ENCODE data around the gene ZBED2. TPM values are rescaled to one million over a fixed set of nuclear protein-coding genes. Genes with fewer than 3 reads are reported as not detected.

The ZBED2 gene
- total RNA-seq, 2 experiments from 2014 or later, result 394 to 397 TPM

Other genes with a start within 250 kb of the ZBED2 start
- 10 to 100 TPM; 52.7 to 61.8 TPM for gene CD96, start 53.1 kb downstream of the ZBED2 start, total RNA-seq
- 10 to 100 TPM; 12.5 to 12.6 TPM for gene PLCXD2, start 79.3 kb upstream of the ZBED2 start, total RNA-seq

Measured in activated naive CD4-positive, alpha-beta T cell treated with anti-CD3 and anti-CD28 coated beads for 36 hours (primary cell).